IMR-90 (cell line): Measurements from ENCODE around the gene GALNT17.

ENCODE experiments used
- POLR2A ChIP-seq: IDR thresholded peaks from 2 replicates; pipeline ENCODE4 v1.6.1; 2012; ENCODE audit warnings: mild to moderate bottlenecking, low read depth, low read length
- TF ChIP-seq, protein P1 (sequence below): conservative IDR thresholded peaks from 2 replicates; pipeline ENCODE4 v1.5.1; 2012; ENCODE audit warnings: mild to moderate bottlenecking, low read depth, low read length, improper control_type of control experiment

DNA sequence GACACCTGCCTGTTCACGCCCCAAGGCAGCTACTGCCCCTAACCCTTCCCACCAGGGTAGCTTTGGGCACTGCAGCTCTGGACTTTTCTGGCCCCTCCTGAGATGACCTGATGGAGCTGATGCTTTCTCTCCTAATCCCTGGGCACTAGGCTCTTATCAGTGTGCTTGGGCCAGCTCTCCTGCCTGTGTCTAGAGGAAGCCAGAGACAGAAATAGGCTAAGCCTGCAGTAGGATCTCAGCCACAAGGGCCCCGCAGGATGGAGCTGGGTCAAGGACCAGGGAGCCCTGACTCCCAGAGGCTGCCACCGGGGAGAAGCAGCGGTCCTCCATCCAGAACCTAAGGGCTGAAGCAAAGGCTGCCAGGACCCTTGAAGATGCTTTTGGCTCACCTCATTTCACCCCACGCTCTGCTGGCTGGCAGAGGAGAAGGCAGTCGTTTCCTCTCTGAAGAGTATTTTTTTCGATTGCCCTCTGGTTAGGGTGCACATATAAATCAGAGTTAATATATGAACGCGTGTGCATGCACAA lies 580.8 kb downstream of the GALNT17 start:
- TF ChIP-seq, protein P1, sequence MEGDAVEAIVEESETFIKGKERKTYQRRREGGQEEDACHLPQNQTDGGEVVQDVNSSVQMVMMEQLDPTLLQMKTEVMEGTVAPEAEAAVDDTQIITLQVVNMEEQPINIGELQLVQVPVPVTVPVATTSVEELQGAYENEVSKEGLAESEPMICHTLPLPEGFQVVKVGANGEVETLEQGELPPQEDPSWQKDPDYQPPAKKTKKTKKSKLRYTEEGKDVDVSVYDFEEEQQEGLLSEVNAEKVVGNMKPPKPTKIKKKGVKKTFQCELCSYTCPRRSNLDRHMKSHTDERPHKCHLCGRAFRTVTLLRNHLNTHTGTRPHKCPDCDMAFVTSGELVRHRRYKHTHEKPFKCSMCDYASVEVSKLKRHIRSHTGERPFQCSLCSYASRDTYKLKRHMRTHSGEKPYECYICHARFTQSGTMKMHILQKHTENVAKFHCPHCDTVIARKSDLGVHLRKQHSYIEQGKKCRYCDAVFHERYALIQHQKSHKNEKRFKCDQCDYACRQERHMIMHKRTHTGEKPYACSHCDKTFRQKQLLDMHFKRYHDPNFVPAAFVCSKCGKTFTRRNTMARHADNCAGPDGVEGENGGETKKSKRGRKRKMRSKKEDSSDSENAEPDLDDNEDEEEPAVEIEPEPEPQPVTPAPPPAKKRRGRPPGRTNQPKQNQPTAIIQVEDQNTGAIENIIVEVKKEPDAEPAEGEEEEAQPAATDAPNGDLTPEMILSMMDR, result no peak
- TF ChIP-seq POLR2A, result no peak
